LNCaP clone FGC (cell line): Measurements from ENCODE around the gene COLEC12.

Experiments used
- DNase-seq: peaks from one replicate; pipeline ENCODE4 v3.0.0-alpha.2; 2011; ENCODE audit warnings: low read depth
- H3K4me3 ChIP-seq: 2 replicates; pipeline ENCODE4 v1.5.1; 2011; ENCODE audit warnings: mild to moderate bottlenecking, low read depth, low read length, control low read depth
- CTCF ChIP-seq: IDR thresholded peaks from 2 replicates; pipeline ENCODE4 v1.5.1; 2012; ENCODE audit warnings: mild to moderate bottlenecking; ENCODE audit not compliant: control insufficient read depth, insufficient read depth; ENCODE audit errors: extremely low read depth

The COLEC12 gene

GRCh38 chr18:336713-337112 lies 163.8 kb downstream of the COLEC12 start:
- no peak overlapping the region for H3K4me3 ChIP-seq
- no peak for DNase-seq
- TF ChIP-seq CTCF = no peak

- H3K4me3 ChIP-seq = no peak overlapping the region
- no peak for TF ChIP-seq CTCF
- no peak for DNase-seq
Measured at GRCh38 chr18:335733-336132, 164.8 kb downstream of the COLEC12 start.

GRCh38 chr18:334575-335132 lies 165.8 kb downstream of the COLEC12 start:
- DNase-seq = no peak
- no peak overlapping the region for H3K4me3 ChIP-seq
- TF ChIP-seq CTCF = no peak

- no peak for DNase-seq
- TF ChIP-seq CTCF = no peak
- H3K4me3 ChIP-seq = no peak overlapping the region
Measured at GRCh38 chr18:332721-333510, 167.6 kb downstream of the COLEC12 start.

- no peak for TF ChIP-seq CTCF
- no peak overlapping the region for H3K4me3 ChIP-seq
- no peak for DNase-seq
Measured at GRCh38 chr18:332007-332406, 168.5 kb downstream of the COLEC12 start.

- no peak for TF ChIP-seq CTCF
- no peak overlapping the region for H3K4me3 ChIP-seq
- no peak for DNase-seq
Measured at GRCh38 chr18:331221-331821, 169.2 kb downstream of the COLEC12 start.
